Measurements from ENCODE around the gene PPM1H.

GRCh38 chr12:62714774-62715721 lies 219.9 kb downstream of the PPM1H start:
- TF ChIP-seq CTCF (IDR thresholded peaks at IDR 0.05) (no peak), POLR2A (IDR thresholded peaks at IDR 0.05) (no peak)

Measured in adrenal gland (tissue), 5 donors.